GM10248 (cell line): ENCODE data around the gene POLE.
A peak's percentile ranks its signal among the peaks of the same experiment; 100 is the strongest.

Experiments used
- CTCF ChIA-PET: fragments of 300-600 bp; sonication (Branson Sonifier 250); formaldehyde crosslinking; extraction: SDS; loops from one replicate; lab custom pipeline; 2021; ENCODE audit warnings: antibody characterized with exemption; lab: Yijun Ruan, JAX
- POLR2A ChIA-PET: fragments of 350-650 bp; sonication (Branson Sonifier 250); formaldehyde crosslinking; extraction: SDS; loops from one replicate; lab custom pipeline; 2020; ENCODE audit warnings: antibody characterized with exemption; lab: Yijun Ruan, JAX
- DNase-seq: peaks from one replicate; pipeline ENCODE4 v3.0.0; 2012; ENCODE audit errors: extremely low spot score
- TF ChIP-seq, protein P1 (sequence below): IDR thresholded peaks from 2 replicates; pipeline ENCODE4 v1.5.1; 2012; ENCODE audit warnings: mild to moderate bottlenecking, low read depth; ENCODE audit errors: extremely low read depth, missing control alignments, control extremely low read depth

The POLE gene

DNA sequence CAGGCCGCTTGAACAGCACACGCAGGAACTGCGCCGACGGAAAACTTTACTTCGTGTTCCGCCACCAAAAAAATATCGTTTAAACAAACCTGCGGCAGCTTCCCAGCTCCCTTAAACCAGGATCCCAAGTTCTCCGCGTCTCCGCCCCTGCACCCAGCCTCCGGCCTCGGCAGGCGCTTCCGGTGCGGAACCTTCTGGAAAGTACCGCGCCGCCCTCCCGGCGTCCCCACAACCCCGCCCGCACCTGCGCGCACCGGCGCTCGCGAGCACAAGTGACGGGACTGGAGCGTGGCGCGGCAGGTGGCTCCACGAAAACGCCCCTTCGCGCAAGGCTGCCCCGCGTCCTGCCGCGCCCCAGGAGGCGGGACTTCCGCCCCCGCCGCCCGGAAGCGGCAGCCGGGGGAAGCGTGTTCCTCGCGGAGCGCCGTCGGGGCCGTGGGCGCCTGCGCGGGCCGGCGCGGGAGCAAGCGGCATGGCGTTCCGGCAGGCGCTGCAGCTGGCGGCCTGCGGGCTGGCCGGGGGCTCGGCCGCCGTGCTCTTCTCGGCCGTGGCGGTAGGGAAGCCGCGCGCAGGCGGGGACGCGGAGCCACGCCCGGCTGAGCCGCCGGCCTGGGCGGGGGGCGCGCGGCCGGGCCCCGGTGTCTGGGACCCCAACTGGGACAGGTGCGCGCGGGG is 23.4 kb upstream of the POLE start, which contains the start of gene PGAM5:
Gene PGAM5, plus strand, starts transcription at position 438 of the 675 bp plus-strand sequence. Its CDS starts 35 bp downstream, at position 473.
- POLR2A ChIA-PET: interaction anchor here (0.6 kb wide), 1 partner anchor 15 kb away, joined by 4 read pairs; no protein-coding TSS in a partner anchor
- CTCF ChIA-PET: interaction anchor here (0.6 to 1.2 kb wide), 3 partner anchors 19 to 32 kb away, joined by 3 to 4 read pairs (median 3); no protein-coding TSS in a partner anchor

GRCh38 chr12:132710043-132710404 is 22.9 kb upstream of the POLE start:
- ChIA-PET CTCF (interaction anchor here (0.6 kb wide), 1 partner anchor 18 kb away, joined by 3 read pairs; no protein-coding TSS in a partner anchor), POLR2A (interaction anchor here (0.6 kb wide), 1 partner anchor 14 kb away, joined by 4 read pairs; no protein-coding TSS in a partner anchor)
- DNase-seq: no peak
- TF ChIP-seq, protein P1, sequence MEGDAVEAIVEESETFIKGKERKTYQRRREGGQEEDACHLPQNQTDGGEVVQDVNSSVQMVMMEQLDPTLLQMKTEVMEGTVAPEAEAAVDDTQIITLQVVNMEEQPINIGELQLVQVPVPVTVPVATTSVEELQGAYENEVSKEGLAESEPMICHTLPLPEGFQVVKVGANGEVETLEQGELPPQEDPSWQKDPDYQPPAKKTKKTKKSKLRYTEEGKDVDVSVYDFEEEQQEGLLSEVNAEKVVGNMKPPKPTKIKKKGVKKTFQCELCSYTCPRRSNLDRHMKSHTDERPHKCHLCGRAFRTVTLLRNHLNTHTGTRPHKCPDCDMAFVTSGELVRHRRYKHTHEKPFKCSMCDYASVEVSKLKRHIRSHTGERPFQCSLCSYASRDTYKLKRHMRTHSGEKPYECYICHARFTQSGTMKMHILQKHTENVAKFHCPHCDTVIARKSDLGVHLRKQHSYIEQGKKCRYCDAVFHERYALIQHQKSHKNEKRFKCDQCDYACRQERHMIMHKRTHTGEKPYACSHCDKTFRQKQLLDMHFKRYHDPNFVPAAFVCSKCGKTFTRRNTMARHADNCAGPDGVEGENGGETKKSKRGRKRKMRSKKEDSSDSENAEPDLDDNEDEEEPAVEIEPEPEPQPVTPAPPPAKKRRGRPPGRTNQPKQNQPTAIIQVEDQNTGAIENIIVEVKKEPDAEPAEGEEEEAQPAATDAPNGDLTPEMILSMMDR: peak; percentile 1

More for the DNA sequence above, 23.4 kb upstream of the POLE start, which contains the start of gene PGAM5:
- TF ChIP-seq, protein P1: no peak
- peak; percentile 97 for DNase-seq

DNA sequence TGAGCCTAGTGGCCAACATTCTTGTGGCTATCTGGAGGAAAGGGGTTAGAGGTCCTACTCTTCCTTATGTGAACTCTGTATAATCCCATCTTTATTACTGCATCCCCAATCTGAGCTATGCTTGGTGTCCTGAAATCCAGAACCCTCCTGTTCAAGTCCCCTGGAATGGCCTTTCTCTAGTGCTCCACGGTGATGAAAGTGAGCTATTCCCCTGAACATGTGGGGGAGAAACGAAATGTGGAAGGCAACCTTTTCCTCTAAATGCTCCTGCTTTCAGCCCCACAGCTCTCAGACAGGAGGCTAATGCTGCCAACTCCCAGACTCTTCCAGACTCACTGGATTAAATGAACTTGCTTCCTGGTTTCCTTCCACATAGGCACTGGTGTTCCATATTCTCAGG is 21.0 kb upstream of the POLE start:
- no peak for DNase-seq
- ChIA-PET CTCF (interaction anchor here (1.0 kb wide), 1 partner anchor 23 kb away, joined by 4 read pairs; no protein-coding TSS in a partner anchor), POLR2A (no interaction called here)
- TF ChIP-seq, protein P1: no peak

GRCh38 chr12:132707241-132707640 is 20.1 kb upstream of the POLE start:
- no peak for DNase-seq
- ChIA-PET POLR2A (no interaction called here), CTCF (no interaction called here)
- TF ChIP-seq, protein P1: no peak

DNA sequence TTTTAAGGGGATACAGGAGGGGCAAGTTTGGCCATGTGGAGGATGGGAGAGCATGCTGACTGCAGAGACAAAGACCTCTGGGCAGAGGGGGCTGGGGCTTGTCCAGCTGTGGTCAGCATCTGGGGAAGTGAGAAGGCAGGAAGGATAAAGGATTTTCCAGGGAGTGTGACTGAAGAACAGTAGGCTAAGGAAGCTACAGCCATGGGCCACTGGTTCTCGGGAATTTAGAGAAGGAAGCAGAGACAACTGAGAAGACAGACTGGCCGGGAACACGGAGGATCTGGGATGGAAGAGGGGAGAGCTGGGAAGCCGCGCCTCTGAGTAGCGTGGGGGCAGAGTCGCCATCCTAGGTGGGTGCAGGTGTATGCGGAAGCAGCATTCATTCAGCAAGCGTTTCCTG is 16.5 kb upstream of the POLE start:
- POLR2A ChIA-PET: no interaction called here
- CTCF ChIA-PET: interaction anchor here (0.9 kb wide), 1 partner anchor 69 kb away, joined by 3 read pairs; no protein-coding TSS in a partner anchor
- TF ChIP-seq, protein P1: no peak
- no peak for DNase-seq

DNA sequence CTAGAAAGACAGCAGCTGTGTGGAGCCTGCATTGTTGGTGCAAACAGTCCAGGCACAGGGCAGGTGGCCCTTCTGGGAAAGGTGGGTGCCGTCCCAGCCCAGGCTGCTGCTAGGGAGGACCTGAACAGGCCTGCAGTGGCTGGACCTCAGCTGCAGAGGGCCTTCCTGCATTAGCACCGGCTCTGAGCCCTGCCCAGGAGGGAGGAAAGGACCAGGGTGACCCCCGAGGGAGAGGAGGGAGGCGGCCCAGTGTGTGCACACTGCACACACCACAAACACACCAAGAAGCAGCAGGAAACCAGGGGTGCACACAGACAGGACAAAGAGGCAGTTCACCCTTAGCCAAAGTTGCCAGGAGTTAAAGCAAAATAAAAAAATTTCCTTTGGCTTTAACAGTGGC is 15.5 kb upstream of the POLE start:
- TF ChIP-seq, protein P1: no peak
- no peak for DNase-seq
- POLR2A ChIA-PET: no interaction called here
- CTCF ChIA-PET: no interaction called here
